HG03439 (cell line): ENCODE results near the gene PCLO.
"Not testable (repeated sequence)": the region's sequence is repeated elsewhere in the genome, so short reads cannot be mapped to it uniquely, and the experiment has no call there.

Source experiments
- ATAC-seq: cut with Tn5 transposase; IDR thresholded peaks from one replicate; pipeline ENCODE4 v1.9.1; 2021; ENCODE audit warnings: mild to moderate bottlenecking, moderate library complexity; ENCODE audit not compliant: unreplicated experiment

Gene PCLO

DNA sequence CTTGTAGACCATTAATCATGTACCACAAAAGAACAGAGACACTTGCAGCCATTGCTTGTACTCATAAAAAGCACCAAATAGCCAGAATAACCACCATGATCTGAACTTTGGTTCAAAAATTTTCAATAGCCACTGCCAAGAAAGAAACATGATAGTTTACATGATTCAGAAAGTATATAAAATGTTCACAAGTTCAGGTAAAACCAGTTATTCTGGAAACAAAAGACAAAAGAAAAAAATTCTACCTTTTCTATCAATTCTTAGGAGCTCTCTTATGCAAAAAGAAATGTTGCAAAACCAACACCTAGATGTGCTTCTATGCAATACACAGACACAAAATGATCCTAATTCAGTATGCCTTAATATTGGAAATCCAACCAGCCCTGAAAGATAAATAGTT lies 108.7 kb downstream of the PCLO start:
- ATAC-seq = no peak

DNA sequence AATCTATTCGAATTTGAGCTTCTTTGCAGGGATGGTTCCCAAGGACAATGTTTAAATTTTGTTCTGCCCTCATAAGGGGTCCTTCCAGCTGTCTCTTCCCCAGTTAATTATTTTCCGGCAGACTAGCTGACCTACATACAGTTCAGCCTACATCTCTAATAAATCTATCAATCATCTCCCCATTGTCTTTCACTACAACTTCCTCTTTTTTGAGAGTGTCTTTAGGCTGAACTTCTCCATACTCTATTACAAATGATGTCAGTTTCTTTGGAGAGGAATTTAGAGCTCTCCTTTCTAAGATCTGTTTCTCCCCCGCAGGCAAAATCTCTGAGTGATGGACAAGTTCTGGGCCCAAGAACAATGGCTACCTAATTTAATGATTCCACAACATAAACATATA lies 122.2 kb downstream of the PCLO start:
- ATAC-seq = no peak

DNA sequence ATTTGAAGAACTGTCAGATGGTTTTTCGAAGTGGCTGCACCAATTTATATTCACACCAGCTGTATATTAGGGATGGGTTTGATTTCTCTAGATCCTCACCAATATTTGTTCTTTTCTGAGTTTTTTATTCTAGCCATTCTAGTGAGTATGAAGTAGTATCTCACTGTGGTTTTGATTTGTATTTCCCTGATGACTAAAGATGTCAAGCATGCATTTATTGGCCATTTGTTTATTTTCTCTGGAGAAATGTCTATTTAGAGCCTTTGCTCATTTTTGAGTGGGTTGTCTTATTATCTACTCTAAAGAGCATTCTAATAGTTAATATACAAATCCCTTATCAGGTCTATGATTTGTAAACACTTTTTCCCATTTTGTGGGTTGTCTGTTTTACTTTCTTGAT lies 123.9 kb downstream of the PCLO start:
- ATAC-seq = no peak

DNA sequence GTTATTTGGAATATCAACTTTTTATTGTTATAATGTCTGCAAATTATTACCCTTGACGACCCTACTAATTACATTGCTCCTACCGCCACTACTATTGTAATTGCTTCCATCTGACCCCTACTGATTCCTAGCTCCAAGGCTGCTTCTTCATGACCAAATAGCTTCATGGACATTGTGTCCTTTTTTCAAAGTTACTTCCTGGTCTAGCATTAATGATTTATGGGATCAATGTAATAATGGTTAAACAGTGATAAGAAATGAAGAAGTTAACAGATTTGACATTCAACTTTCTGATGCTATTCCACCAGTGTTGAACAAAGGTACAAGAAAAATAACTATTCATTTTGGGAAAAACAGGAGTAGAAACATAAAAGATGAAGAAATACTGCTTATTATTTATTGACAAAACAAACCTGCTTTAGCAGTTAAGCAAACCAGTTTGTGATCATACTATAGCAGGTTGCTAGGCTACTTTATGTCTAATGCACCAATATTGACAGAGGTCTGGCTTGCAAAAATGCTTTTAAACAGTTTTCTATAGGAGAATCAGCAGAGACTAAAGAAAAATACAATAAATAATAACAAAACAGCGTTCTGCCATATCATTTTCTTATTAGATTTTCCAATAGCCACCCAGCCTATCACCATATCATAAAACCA lies 125.8 kb downstream of the PCLO start:
- ATAC-seq = no peak

DNA sequence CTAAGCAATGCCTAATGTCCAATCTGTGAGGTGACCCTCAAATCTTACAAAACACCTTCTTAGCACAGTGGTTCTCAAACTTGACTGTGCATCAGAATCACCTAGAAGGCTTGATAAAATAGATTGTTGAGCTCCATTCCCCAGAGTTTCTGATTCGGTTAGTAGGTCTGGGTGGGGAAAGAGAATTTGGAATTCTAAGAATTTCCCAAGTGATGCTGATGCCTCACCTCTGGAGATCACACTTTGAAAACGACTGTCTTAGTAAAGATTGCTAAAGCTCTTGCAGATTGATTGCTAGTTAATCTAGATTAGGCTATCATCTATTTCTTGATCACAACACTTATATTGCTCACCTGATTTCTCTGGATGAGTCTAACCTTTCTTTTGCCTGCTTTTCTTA lies 126.6 kb downstream of the PCLO start:
- no peak for ATAC-seq

DNA sequence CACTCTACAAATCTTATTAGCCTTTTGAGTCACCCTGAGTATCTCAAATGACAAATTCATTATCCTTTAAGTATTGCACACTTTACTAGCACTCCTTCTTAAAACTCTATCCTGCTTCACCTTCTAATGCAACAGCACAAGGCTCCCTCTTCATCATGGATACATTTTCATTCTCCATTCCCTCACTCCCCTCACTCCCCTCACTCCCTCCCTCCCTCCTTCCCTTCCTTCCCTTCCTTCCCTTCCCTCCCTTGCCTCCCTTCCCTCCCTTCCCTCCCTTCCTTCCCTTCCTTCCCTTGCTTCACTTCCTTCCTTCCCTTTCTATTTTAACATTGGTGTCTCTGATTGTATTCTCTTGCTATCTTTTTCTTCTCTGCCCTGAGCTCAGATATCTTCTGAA lies 130.5 kb downstream of the PCLO start:
- no peak for ATAC-seq

DNA sequence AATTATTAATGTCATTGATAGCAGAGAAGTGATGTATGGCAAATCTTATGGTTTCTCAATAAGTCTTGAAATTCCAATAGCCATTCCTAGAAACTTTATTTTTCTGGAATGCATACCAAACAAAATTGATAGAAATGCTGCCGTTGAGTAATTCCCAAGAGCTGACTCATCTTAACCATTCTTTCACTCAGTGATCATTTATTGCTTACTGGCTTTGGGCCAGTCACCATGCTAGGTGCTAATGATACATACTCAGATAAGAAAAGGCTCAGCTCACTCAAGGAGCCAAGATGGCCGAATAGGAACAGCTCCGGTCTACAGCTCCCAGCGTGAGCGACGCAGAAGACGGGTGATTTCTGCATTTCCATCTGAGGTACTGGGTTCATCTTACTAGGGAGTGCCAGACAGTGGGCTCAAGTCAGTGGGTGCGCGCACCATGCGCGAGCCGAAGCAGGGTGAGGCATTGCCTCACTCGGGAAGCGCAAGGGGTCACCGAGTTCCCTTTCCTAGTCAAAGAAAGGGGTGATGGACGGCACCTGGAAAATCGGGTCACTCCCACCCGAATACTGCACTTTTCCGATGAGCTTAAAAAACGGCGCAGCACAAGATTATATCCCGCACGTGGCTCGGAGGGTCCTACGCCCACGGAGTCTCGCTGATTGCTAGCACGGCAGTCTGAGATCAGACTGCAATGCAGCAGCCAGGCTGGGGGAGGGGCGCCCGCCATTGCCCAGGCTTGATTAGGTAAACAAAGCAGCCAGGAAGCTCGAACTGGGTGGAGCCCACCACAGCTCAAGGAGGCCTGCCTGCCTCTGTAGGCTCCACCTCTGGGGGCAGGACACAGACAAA lies 138.6 kb downstream of the PCLO start:
- ATAC-seq = not testable (repeated sequence)

DNA sequence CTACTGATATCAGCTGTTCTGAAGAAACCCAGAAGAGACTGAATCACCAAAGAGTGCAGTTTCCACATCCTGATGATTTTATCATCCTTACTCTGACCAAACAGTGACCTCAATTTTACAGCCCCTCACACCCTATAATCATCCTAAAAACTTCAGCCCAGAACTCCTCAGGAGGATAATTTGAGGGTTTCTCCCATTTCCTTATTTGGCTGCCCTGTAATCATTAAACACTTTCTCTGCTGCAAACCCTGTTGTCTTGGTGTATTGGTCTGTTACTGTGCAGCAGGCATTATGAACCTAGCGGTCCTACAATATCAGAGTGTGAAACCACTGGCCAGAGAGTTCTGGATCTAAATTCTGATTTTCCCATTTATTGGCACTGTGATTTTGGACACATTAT lies 141.7 kb downstream of the PCLO start:
- ATAC-seq = no peak

DNA sequence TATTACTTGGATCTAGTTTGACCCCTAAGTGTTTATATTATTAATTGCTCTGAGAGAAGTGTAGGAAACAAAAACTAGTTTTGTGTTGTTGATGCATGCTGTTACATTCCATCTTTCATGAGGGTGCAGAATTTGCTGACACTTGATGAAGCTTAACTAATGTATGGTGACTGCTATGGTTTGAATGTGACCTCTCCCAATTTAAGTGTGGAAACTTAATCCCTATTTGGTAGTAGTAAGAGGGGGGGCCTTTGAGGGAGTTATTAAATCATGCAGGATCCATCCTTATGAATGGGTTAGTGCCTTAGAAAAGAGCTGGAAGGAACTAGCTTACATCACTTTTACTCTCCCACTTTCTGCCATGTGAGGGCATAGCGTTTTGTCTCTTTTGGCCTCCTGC lies 142.5 kb downstream of the PCLO start:
- no peak for ATAC-seq

DNA sequence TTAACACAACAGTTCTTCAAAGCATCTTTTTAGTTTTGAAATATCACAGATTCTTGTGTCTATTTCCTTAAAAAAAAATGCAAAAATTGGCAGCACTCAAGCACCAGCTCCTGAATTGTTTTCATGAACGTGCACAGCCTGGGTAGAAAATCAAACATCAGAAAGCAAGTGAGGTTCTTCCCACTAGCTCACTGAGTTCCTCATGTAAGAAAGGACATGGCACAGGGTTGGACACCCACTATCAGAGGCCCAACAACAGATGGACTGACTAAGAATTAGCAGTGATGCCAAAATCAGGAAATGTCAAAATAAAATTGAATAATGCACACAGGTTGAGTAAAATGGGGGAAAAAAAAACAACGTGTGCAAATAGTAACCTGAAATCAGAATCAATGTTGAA lies 146.8 kb downstream of the PCLO start:
- no peak for ATAC-seq

DNA sequence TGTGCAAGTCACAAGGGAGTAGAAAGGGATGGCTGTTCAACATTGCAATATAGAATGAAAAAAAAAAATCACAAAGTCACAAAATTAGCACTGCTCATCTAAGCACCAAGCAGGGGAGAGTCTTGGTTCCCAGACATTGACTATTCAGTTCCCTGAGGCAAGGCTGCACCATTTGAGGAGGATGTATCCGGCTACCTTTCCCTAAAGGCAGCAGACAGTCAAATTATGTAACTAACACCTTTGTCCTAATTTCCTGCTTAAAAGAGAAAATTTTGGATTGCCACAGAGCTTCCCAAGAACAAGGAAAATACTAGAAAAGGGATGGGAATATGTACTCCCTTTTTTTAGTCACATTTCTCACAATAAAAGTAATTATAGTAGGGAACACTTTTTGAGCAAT lies 148.1 kb downstream of the PCLO start:
- ATAC-seq = no peak

DNA sequence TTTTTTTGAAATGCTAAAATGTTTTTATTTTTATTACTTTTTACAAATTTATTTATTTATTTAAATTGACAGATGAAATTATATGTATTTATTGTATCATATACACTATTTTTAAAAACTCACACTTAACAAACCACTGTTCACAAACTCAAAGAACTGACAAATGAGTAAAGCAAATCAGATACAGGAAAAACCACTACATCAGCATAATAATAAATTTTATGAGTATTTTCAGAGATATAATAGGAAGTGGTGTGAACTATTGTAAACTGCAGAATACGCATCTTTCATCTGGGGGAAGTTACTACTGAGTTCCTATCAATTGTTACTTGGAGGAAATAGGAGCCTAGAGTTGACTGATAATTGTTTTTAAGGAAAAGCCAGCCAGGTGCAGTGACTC lies 150.7 kb downstream of the PCLO start:
- ATAC-seq = no peak

DNA sequence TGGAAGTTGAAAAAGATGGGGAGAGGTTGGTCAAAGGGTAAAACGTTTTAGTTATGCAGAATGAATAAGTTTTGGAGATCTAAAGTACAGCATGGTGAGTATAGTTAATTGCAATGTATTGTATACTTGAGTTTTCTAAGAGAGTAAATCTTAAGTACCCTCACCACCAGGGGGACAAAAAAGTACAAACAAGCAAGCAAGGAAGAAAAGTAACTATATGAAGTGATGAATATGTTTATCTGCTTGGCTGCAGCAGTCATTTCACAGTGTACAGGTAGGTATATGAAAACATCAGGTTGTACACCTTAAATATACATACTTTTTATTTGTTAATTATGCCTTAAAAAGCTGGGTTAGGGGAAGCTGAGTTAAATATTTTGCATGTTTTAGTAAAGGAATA lies 157.3 kb downstream of the PCLO start:
- no peak for ATAC-seq

DNA sequence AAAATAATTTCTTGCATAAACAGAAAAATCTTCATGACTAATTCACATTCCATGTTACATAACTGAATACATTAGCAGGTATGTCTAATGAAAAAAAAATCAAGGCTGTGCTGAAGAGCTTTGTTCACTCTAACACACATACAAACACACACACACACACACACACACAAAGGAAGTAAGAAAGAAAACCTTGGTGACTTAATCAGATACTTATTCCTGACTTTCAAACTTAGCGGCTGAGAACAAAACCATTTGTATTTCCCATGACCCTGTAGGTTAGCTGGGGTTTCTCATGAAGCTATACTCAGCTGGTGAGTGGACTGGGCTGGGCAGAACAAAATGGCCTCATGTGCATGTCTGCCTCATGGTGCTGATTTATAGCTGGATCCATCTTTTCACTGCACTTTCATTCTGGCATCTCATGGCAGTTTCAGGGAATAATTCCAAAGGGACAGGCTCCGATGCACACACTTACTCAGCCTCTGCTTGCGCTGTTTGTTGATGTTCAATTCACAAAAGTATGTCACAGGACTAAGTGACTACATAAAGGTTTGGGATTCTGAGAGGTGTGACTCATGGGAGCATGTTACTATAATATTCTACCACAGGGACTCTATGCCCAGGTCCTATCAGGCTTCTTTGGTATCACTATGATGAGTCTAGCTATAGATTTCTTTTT lies 161.2 kb downstream of the PCLO start:
- ATAC-seq = no peak

DNA sequence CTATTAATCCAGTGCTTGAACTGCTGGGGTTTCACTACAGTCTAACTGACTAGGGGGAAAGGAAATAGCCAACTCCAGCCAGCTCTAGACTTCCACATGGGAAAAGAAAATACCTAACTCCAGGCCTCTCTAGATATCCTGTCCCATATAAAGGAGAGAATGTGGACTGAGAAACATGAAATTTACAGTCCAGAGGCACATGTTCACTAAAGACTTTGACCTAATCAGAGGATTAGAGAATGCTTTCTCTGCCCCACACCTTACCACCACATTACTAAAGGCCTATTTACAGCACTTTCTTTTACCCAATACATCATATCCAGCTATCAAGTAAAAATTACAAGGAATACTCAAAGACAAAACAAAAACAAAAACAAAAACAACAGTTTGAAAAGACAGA lies 164.2 kb downstream of the PCLO start:
- ATAC-seq = no peak

DNA sequence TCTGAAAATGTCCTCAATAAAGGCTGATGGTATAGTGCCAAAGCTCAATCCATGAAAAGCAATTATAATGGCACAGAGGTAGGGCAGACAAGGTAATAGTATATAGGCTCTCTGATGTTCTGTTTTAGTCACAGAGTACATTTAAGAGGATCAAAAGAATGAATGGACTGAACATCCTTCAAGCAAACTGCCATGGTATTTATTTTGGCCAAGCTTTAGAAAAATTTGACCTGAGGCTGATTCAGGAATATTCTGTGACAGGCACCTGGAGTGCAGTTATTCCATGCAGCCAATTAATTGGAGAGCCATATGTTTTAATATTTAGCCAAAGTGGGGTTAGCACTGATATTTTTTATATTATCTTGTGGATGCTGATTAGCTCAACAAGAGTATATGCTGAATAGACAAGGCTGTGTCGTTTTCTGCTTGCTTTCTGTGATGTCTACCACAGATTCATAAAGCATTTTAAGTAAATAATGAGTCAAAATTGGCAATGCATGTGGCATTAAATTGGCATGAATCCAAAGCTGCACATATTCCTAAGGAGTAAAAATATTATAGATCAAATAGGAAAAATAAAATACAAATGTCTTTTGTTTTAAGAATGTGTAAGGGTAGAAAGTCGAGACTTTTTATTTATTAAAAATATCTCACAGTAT lies 177.4 kb downstream of the PCLO start:
- ATAC-seq = no peak

DNA sequence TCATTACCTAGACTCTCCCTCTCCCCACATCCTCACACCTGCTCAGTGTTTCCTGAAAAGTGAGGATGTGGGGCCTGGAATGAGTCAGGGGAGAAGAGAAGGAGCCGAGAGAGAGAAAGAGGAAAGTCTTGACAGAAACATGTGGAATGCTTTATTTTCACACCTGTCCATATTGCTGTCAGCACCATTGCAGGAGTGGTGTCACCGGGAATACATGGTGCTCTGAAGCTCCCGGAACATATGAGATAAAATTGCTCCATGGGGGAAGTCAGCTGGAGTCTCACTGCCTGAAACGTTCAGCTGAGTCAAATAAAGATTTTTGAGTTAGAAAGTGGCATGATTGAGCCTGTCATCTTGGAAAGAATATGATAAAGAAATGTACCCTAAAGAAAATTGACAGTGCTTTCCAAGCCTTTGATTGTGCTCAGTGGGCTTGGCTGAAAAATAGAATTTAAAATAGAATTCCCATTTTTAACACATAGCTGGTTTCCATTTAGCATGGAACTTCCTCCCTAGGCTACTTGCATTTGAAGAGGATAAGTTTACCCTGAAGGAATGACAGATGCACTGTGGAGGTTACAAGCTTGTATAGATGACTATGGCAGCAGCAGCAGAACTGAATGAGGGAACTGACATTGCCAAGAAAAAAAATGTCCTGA lies 182.4 kb downstream of the PCLO start:
- ATAC-seq = no peak

DNA sequence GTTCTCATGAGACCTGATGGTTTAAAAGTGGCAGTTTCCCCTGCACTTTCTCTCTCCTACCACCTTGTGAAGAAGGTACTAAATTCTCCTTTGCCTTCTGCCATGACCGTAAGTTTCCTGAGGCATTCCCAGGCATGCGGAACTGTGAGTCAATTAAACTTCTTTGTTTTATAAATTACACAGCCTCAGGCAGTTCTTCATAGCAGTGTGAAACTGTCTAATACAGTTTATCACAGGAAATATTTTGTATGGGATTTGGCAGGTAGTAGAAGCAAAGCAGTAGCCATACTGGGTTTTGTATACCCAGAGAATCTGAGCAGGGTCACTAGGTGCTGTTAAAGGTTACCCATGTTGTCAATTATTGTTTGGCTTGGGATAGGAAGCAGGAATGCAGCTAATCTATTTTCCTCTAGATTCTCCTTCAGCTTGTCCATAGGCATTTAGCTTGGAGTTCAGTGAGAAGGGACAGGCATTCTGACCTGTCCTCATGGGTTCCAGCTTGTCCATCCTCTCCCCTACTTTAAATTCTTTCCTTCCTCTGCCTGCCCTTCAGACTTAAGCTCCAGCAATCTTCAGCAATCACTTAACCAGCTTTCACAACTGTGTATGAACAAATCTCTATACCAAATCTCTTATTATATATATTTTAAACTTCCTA lies 186.7 kb downstream of the PCLO start:
- ATAC-seq = no peak

DNA sequence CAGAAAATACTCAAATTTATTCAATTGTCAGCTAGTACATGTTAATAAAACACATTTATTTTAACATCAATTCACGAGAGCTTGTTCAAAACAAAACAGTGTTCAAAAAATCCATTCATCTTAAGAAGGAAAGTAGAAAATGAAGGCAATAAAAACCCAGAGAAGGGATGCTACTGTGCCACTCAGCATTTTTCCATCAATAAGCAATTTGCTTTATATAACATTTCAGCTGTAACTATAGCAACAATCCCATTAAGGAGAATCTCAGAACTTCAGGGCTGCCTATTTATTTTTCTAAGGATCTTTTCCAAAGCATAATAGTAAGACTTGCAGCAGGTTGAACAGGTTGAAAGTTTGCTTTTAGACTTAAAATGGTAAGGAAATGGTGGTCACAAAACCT lies 190.5 kb downstream of the PCLO start:
- ATAC-seq = no peak
